HuH-7.5 (cell line): ENCODE measurements around the gene RORC.
"Not testable (repeated sequence)": the region's sequence is repeated elsewhere in the genome, so short reads cannot be mapped to it uniquely, and the experiment has no call there.

ENCODE experiments used
- DNase-seq: peaks from one replicate; pipeline ENCODE4 v3.0.0; 2011; ENCODE audit warnings: low spot score

RORC gene

GRCh38 chr1:151805066-151805820, 26.4 kb downstream of the RORC start, which contains the start of gene LINGO4:
LINGO4 (minus strand) TSS chr1:151805419; CDS start chr1:151802704, 2,715 bp downstream.
- DNase-seq: no peak

GRCh38 chr1:151803915-151804314, 27.7 kb downstream of the RORC start:
- DNase-seq: no peak

GRCh38 chr1:151803164-151803563, 28.4 kb downstream of the RORC start:
- no peak for DNase-seq

GRCh38 chr1:151802372-151802771, 29.2 kb downstream of the RORC start:
- DNase-seq: no peak

- no peak for DNase-seq
Measured at GRCh38 chr1:151801846-151802245, 29.8 kb downstream of the RORC start.

- no peak for DNase-seq
Measured at GRCh38 chr1:151801310-151801820, 30.2 kb downstream of the RORC start.

- DNase-seq: no peak
Measured at GRCh38 chr1:151800830-151801229, 30.8 kb downstream of the RORC start.

GRCh38 chr1:151799179-151800022, 32.2 kb downstream of the RORC start:
- DNase-seq: no peak

GRCh38 chr1:151798571-151798970, 33.0 kb downstream of the RORC start:
- DNase-seq: no peak

- DNase-seq: peak; percentile 70
Measured at GRCh38 chr1:151790940-151791651, 40.5 kb downstream of the RORC start.

GRCh38 chr1:151790071-151790939, 41.3 kb downstream of the RORC start, which contains the start of gene TDRKH:
TDRKH (minus strand) TSS chr1:151790500; CDS start chr1:151783022, 7,478 bp downstream.
- peak; percentile 99 for DNase-seq

GRCh38 chr1:151787689-151788088, 43.9 kb downstream of the RORC start:
- no peak for DNase-seq

- DNase-seq: no peak
Measured at GRCh38 chr1:151783796-151784195, 47.8 kb downstream of the RORC start.

GRCh38 chr1:151782741-151783140, 48.9 kb downstream of the RORC start:
- DNase-seq: no peak

- DNase-seq: not testable (repeated sequence)
Measured at GRCh38 chr1:151782026-151782425, 49.6 kb downstream of the RORC start.

- DNase-seq: not testable (repeated sequence)
Measured at GRCh38 chr1:151780736-151781135, 50.9 kb downstream of the RORC start.

- DNase-seq: no peak
Measured at GRCh38 chr1:151779852-151780251, 51.8 kb downstream of the RORC start.

- no peak for DNase-seq
Measured at GRCh38 chr1:151777317-151777716, 54.3 kb downstream of the RORC start.

GRCh38 chr1:151776665-151777062, 54.9 kb downstream of the RORC start:
- no peak for DNase-seq

GRCh38 chr1:151775894-151776664, 55.5 kb downstream of the RORC start:
- no peak for DNase-seq
